Measurements from ENCODE around the gene SERPINE3.

The SERPINE3 gene

DNA sequence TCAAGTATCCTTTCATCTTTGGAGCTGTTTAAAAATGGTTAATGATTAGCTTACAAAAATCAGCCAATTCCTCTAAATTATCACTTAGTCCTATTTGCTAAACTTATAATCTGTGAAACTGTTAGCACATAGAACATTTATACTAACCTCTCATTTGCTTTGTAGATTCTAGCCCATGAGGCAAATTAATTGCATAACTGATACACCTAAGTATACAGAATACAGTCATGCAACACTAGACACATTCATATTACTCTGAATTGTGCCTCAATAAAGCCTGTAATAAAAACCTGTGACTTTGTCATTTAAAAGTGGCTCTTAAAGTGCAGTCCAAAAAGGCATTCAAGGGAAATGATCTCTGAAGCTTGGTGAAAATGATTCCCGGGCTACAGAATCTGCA, 21.0 kb downstream of the SERPINE3 start:
- TF ChIP-seq, protein P1, sequence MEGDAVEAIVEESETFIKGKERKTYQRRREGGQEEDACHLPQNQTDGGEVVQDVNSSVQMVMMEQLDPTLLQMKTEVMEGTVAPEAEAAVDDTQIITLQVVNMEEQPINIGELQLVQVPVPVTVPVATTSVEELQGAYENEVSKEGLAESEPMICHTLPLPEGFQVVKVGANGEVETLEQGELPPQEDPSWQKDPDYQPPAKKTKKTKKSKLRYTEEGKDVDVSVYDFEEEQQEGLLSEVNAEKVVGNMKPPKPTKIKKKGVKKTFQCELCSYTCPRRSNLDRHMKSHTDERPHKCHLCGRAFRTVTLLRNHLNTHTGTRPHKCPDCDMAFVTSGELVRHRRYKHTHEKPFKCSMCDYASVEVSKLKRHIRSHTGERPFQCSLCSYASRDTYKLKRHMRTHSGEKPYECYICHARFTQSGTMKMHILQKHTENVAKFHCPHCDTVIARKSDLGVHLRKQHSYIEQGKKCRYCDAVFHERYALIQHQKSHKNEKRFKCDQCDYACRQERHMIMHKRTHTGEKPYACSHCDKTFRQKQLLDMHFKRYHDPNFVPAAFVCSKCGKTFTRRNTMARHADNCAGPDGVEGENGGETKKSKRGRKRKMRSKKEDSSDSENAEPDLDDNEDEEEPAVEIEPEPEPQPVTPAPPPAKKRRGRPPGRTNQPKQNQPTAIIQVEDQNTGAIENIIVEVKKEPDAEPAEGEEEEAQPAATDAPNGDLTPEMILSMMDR (conservative IDR thresholded peaks at IDR 0.05) = no peak
- no peak overlapping the region for H3K27ac ChIP-seq

DNA sequence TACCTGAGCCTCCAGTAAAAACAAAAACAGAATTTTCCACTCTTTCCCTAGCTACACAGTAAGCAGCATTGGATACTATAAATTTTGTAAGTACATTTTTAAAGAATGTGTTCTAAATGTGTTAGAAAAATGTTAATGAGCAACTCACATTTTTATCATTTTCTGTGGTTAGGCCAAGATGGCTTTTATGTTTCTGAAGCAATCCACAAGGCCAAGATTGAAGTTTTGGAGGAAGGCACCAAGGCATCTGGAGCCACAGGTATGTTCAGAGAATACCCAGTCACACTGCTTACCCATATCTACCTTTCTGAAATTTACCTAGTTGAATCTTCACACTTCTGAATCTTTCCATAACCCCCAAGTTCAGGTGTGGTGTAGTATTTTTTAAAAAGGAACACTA, 21.6 kb downstream of the SERPINE3 start:
- TF ChIP-seq, protein P1 (conservative IDR thresholded peaks at IDR 0.05) = no peak
- H3K27ac ChIP-seq = no peak overlapping the region

DNA sequence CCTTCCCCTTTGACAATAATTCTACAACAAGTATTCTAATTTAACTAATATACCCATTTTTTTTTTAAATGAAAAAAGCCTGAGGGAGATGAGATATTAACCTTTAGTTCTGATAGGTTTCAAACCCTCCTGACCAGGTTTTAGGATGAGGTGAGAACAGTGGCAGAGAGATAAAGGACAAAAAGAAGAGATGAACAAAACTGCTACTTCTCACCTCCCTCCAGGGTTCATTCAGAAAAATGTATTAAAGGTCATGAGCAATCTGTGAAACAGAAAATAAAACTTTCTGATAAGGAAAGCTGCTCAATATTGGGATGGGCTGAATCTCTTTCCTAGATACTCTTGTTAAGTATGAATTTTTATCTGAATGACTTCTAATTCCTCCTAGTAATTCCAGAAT, 24.1 kb downstream of the SERPINE3 start:
- TF ChIP-seq, protein P1 (conservative IDR thresholded peaks at IDR 0.05) = no peak
- H3K27ac ChIP-seq = no peak overlapping the region

DNA sequence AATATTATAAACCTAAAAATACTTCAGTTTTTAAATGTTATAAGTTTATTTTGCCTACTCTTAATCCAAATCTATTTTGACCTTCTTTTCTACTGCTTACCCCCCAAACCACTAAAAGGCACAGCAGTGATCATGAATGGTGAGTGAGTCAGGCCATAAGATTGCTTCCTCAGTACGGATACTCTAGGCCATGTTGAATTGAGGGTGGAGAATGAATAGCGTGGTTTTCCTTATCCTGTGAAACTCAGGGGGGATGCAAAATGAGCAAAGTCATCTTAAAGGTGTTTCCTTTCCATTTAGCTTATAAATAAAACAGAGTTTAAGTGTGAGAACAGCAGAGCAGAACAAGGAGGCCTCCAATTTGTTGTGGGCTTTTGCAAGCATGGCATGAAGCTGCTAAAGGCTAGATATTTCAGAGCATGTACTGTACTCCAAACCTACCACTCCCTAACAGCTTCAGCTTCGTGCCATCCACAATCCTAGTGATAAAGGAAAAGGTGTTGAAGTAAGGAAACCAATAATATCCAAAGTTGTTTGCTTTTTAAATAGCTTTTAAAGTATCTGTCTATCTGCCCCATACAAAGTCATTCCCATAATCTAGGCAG, 25.0 kb downstream of the SERPINE3 start:
- TF ChIP-seq, protein P1 (conservative IDR thresholded peaks at IDR 0.05) = no peak
- H3K27ac ChIP-seq = no peak overlapping the region

DNA sequence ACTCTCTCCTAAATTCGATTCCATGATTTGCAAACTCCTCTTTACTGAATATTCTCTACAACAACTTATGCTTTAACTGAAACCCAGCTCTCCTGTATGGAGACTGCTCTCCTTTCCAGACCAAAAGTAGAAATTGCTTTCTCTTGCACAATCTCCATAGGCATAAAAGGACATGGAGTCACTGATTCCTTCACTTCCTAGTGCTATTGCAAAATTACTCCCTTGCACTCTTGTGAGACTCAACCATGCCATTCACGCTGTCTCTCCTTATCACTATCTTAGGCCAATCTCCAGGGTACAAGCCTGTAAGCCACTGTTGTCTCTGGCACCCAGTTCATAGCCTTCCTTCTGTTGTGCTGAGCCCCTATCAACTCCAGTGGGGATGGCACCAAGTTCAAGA, 30.6 kb downstream of the SERPINE3 start:
- TF ChIP-seq, protein P1 (conservative IDR thresholded peaks at IDR 0.05) = no peak
- no peak overlapping the region for H3K27ac ChIP-seq

DNA sequence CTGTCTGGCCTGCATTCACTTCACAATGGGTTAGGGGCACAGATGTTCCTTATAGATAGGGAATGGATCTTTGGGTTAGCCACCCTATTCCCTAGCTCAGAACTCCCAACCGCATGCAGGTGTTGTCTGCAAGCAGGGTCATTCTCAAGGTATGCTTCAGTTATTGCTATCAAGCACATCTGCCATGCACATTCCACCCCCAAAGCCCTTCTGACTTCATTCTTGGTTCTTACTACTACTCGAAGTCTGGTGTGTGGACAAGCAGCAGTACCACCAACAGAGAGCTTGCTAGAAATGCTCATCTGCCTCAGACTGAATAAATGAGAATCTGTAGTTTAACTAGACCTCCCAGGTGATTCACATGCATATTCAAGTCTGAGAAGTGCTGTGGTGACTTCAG, 31.3 kb downstream of the SERPINE3 start:
- TF ChIP-seq, protein P1 (conservative IDR thresholded peaks at IDR 0.05) = no peak
- H3K27ac ChIP-seq = no peak overlapping the region

DNA sequence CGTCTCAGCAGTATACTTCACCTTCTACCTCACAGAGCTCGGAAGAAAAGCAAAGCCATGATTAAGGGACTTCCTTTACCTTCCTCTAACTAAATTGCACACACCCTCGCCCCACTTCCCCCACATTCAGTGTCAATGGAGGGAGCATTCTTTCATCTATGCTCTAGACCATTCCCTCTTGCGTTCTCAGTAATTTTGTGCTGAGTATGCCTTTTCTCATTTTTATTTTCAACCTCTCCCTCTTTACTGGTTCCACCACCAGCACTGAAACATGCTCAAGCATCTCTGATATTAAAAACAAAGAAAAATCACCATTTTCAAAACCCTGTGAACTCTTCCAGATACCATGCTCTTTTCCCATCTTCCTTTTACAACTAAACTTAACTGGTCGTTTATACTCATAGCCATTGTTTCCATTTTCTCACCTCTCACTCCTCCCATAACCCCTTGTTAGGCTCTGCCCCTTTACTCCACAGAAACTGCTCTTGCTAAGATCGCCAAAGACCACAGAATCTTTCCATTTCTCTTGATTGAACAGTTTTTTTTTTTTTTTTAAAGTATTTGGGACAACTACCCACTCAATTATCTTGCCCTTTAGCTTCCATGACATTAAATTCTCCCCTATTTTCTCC, 32.4 kb downstream of the SERPINE3 start:
- H3K27ac ChIP-seq = no peak overlapping the region
- TF ChIP-seq, protein P1 (conservative IDR thresholded peaks at IDR 0.05) = no peak

Measured in VCaP (cell line).